HG03439 (cell line): ENCODE data around the gene DNAJC12.
"Not testable (repeated sequence)": the region's sequence is repeated elsewhere in the genome, so short reads cannot be mapped to it uniquely, and the experiment has no call there.

Experiments
- ATAC-seq: cut with Tn5 transposase; IDR thresholded peaks from one replicate; pipeline ENCODE4 v1.9.1; 2021; ENCODE audit warnings: mild to moderate bottlenecking, moderate library complexity; ENCODE audit not compliant: unreplicated experiment

The DNAJC12 gene

DNA sequence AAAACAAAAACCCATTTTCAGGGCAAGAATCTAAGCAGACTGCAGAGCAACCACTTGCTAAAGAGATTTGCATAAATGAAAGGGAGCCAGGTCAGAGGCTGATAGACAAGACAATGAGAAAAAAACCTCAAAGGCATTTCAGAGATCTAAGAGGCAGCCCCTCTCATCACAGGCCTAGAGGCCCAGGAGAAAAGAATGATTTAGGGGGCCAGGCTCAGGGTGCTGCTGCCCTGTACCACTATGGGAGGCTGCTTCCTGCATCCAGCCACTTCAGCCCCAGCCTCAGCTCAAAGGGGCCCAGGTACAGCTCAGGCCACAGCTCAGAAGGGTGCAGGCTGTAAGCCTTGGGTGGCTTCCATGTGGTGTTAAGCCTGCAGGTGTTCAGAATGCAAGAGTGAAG, 3.7 kb upstream of the DNAJC12 start:
- ATAC-seq = no peak

DNA sequence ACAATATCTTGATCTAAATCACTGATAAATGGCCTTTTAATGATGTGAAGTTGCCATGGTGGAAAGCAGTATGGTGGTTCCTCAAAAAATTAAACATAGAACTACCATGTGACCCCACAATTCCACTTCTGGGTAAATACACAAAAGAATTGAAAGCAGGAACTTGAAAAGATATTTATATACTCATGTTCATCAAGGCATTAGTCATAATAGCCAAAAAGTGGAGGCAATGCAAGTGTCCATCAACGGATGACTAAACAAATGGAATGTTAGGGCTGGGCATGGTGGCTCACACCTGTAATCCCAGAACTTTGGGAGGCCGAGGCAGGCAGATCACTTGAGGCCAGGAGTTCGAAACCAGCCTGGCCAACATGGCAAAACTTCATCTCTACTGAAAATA, 2.0 kb upstream of the DNAJC12 start:
- no peak for ATAC-seq

DNA sequence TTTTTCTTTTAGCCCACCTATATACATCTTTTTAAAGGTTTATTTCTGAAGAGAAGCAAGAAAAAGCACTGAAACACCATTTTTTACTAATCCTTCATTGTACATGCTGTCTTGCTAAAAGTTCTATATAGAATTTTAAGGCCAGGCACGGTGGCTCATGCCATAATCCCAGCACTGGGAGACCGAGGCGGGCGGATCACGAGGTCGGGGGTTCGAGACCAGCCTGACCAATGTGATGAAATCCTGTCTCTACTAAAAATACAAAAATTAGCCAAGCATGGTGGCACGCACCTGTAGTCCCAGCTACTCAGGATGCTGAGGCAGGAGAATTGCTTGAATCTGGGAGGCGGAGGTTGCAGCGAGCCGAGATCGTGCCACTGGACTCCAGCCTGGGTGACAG, 1.5 kb upstream of the DNAJC12 start:
- not testable (repeated sequence) for ATAC-seq

DNA sequence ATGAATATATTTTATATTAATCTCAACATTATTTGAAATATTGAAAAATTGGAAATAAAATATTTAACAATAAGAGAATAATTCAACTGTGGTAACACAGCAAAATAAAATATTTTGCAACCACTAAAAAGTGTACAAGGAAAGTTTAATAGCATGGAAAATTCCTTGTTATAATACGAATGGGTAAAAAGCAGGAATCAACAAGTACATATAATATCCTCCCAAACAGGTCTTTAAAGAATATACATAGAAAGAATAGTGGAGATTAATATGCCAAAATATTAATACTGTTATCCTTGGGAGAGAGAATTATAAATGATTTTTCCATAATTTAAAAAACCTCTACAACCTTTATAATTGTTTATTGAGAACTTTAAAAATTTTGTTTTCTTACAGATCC, 1.0 kb downstream of the DNAJC12 start:
- no peak for ATAC-seq

DNA sequence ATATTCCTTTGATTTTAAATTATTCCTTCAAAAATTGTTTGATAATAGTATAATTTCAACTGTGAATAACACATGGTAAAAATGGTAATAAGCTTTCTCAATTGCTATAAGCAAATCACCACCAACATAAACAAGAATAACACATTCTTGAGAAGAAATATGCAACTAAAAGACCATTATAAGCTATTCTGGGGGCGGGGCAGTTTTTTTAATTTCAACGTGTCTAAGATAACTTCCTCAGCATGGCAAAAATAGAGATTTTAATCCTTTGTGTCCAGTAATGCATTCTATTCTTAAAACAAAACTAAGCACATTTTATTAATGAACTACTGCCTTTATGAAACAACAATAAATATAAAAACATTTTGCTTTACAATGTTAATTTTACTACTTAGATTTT, 1.5 kb downstream of the DNAJC12 start:
- ATAC-seq = no peak

DNA sequence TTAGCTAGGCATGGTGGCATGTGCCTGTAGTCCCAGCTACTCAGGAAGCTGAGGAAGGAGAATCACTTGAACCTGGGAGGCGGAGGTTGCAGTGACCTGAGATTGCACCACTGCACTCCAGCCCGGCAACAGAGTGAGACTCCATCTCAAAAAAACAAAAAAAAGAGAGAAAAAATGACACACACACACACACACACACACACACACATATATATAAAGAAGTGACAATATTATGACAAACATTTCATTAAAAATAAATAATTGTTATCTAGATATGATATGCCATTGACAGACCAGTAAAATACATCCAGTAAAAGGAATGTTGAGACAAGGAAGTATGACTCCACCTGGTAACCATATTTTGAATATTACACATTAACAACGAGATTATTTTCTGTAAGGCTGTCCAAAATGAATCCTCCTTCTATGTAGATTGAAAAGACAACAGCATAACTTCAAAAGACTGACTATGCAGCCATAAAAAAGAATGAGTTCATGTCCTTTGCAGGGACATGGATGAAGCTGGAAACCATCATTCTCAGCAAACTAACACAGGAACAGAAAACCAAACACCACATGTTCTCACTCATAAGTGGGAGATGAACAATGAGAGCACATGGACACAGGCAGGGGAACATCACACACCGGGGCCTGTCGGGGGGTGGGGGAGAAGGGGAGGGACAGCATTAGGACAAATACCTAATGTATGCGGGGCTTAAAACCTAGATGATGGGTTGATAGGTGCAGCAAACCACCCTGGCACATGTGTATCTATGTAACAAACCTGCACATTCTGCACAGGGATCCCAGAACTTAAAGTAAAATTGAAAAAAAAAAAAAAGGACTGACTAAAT, 2.2 kb downstream of the DNAJC12 start:
- ATAC-seq = not testable (repeated sequence)

DNA sequence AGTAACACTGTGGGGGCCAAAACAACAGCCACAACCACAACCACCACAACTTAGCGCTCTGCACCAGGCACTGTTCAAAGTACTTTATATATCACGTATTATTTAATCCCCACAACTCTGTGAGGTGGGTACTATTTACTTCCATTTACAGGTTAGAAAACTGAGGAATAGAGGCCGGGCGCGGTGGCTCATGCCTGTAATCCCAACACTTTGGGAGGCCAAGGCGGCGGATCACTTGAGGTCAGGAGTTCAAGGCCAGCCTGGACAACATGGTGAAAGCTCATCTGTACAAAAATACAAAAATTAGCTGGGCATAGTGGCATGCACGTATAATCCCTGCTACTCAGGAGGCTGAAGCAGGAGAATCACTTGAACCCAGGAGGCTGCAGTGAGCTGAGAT, 3.6 kb downstream of the DNAJC12 start:
- no peak for ATAC-seq

DNA sequence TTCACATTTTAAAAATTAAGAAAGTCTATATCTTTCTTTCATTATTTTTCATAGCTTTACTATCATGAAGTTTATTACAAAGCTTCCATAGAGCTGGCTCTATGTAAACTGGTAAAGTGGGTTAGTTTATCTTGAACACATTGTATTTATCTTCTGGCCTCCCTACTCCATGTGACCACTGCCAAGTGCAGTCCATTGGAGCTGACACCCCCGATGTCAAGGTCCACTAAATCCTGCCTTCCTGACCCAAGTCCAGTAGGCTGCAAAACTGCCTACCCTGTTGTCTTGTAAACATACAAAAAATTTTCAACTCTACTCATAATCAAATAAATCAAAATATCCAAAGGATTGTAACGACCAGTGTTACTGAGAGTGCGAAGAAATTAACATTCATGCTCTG, 10.2 kb downstream of the DNAJC12 start:
- ATAC-seq = no peak

DNA sequence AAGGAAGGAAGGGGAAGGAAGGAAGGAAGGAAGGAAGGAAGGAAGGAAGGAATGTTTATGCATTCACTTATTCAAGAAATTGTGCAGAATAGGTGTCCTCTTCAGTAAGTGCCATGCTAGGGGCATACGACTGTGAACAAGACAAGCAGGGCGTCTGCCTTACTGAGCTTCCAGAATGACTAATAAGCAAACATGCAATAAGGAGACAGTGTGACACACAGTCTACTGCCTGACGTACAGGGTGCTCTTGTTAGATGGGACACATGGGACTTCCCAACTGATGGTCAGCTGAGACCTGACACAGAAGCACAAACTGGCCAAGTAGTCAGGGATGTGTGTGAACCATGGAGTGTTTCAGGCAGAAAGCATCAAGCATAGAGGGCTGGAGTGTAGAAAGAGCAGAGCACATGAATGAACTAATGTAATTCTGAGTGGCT, 18.2 kb downstream of the DNAJC12 start:
- ATAC-seq = peak; percentile 76

DNA sequence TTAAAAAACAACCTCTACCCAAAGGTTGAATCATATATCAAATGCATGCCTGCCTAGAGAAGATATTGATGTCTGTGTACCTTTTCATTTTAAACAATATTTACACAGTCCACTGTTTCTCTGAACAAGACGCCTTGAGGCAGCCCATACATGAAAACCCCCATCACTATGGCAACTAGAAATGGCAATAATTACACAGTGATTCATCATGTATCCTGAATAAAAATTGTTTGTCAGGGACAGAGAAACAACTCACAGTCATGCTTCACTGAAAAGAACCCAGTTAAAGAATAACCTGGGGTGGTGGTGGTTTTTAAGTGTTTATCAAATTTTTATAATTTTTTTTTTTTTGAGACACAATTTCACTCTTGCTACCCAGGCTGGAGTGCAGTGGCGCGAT, 19.7 kb downstream of the DNAJC12 start:
- no peak for ATAC-seq

DNA sequence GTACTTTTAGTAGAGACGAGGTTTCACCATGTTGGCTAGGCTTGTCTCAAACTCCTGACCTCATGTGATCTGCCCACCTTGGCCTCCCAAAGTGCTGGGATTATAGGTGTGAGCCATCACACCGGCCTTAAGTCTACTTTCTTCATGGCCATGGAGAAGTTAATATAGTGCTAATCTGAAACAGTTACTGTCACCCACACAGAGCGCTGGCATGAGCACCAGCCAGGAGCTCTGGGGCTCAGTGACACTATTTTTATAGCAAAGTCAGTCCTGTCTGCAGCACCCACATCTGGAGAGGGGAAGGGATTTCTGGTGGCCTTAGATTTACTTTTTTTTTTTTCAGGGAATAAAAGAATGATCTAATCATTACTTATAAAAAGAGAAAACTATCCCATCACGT, 21.3 kb downstream of the DNAJC12 start:
- no peak for ATAC-seq

DNA sequence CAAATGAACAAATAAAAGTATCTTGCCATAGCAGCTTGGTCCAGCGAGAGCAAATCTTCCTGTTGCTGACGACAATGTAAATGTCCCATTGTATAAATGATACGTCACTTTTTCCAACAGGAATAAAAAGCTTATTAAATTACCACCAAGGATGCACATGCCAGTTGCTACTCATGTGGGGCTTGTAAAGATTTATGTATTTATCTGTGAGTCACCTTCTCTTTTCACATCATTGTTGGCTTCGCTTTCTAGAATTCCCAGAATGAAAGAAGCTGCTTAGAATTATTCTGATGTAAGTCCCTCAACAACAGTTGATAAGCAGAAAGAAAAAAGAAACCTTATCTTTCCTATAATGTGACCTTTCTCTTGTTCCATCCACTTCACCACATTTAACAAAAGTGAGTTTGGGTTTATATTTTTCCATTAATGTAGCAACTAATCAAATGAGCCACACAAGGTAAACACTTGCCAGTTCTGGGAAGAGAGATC, 22.4 kb downstream of the DNAJC12 start:
- ATAC-seq = no peak

DNA sequence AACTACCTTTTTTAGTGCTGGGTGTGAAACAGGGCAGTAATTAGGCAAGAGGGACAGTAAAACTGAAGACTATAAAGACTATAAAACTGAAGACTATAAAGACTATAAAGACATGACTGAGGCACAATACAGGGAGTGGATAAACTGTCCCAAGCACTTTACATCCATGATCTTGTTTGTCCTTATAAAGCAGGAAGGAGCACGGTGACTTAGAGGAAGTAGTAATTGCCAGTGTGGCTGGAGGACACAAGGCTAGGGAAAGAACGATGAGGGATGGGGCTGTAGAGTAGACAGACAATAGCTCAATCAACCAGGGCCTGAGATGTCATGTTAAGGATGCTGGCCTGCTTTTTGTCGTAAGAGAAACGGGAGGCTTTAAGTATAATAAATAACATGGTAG, 26.0 kb downstream of the DNAJC12 start:
- ATAC-seq = no peak

DNA sequence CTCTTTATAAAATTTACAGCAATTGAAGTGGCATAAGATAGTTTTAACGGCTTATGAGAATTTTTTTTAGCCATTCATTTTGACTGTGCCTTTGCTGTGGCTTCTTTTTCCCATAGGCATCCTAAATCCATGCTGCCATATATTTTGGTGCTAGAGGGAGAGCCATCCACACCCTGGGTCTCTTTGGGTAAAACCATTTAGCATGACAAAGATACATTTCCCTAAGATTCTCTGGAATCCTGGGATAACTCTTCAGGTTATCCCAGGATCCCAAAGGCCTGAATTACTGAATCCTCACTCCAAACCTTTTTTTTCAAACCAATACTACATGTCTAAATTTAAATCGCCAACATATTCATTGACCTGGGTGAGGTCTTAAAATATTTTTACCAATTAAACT, 28.9 kb downstream of the DNAJC12 start:
- ATAC-seq = no peak

DNA sequence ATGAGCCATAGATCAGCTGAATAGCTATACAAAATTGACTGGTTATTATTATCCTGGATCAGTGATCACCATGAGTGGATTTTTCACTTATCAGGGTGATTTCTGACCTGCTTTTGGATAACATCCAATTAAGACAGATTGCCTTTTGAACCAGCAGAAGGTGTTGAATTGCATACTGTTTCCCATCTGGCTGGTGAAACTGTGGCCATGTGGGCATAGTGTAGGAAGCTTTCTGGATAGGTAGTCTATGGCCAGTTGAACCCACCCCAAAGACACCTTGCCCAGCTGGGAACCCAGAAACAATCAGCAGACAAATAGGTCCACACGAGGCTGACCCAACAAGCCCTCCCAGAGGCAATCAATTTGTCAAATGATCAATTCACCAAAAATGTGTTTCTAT, 29.3 kb downstream of the DNAJC12 start:
- no peak for ATAC-seq

DNA sequence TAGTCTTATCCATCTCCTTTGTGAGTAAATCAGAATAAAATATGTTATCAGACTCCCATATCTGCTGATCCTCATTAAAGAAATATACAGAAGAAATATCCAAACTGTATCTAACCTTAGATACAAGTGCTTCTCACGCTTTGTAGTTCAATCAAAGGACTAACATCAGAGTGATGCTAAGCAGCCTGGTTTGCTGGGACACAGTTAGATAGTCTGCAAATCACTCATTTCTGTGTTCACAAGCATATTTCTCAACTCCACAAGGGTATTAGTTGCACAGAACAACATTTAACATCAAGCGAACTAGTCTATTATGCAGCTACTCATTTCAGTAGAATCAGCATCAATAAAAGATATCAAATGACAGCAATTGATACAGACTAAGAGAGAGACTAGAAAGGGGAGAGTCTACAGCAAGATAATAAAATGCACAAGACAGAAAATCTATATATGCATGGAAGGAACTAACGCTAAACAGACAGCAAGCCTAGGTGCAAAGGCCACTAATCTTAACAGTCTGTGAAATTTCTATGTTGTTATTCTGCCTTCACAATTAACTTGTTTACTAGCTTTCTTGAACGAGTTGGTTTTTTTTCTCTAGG, 30.0 kb downstream of the DNAJC12 start:
- no peak for ATAC-seq

DNA sequence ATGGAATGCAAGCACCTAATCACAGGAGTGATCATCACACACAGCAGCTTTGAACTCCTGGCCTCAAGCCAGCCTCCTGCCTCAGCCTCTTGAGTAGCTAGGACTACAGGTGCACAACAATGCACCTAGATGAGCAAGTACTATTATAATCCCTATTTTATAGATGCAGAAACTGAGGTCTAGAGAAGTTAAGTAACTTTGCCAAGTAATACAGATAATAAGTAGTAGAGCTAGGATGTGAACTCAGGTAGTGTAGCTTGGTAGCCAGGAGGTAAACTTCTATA, 33.7 kb downstream of the DNAJC12 start:
- ATAC-seq = no peak

DNA sequence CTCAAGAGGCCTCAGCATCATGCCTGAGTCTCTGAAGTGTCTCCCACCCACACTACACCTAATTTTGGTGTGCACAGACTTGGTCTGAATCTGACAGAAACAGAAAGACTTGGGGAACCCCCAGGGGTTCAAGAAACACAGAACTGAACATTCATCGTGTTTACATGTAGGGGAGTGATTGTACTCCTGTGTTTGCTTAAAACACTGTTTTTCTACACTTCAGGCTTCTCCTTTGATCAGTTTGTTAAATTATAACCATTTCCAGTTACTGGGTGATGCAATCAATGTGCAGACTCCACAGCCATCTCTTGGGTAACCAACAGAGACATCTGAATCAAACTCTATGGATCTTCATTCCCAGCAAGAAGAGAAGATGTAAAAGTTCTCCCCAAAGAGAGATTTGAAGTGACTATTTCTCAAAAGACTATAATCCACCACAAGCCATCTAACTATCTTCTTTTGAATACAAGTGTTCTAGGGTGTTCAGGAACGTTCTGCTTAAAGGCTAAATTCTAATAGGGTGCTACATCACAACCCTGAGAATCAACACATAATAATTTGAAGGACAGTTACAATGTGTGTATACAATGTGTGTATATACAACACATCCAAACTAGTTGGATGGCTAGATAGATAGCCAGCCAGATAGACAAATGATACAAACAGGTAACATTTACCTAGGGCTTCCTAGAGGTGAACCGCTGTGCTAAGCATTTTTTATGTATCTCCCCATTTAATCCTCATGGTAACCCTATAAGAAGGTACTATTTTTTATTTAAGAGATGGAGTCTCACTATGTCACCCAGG, 34.2 kb downstream of the DNAJC12 start:
- peak; percentile 64 for ATAC-seq

DNA sequence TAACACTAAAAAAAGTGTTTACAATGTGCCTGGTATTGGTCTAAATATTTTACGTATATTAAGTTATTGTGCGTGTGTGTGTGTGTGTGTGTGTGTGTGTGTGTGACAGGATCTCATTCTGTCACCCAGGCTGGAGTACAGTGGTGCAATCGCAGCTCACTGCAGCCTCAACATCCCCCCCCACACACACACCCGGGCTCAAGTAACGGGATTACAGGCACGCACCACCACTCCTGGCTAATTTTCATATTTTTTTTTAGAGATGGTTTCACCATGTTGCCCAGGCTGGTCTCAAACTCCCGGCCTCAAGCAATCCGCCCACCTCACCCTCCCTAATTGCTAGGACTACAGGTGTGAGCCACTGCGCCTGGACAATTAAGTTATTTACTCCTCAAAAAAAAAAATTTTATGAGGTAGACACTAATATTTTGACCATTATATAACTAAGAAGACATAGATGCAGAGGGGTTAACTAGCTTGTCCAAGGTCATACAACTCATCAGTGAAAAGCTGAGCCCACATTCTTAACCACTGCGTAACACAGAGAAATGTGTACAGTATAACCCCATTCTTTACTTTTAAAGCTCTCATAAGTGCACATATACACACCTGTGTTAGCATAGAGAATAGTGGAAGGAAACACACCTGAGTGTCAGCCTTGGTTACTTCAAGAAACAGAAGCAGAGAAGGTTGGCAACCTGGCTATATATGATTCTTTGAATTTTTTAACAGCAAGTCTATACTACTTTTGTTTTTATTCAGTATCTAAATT, 35.0 kb downstream of the DNAJC12 start:
- peak; percentile 17 for ATAC-seq

DNA sequence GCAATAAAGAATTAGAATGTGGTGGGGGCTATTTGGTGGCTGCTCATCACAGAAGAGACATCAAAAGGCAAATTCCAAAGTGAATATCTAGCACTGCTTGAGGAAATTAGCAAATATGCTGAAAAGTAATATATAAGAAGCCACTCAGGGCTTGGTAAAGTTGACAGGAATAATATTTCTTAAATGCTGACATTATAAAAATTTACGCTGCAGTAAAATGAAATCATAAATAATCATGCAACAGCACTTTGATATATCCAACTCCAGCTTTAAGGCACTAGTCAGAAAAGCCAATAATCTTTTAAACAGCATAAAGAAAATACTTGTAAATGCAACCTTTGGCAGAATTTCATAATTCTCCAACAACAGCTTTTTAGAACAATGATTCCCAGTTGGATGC, 36.9 kb downstream of the DNAJC12 start:
- ATAC-seq = no peak

DNA sequence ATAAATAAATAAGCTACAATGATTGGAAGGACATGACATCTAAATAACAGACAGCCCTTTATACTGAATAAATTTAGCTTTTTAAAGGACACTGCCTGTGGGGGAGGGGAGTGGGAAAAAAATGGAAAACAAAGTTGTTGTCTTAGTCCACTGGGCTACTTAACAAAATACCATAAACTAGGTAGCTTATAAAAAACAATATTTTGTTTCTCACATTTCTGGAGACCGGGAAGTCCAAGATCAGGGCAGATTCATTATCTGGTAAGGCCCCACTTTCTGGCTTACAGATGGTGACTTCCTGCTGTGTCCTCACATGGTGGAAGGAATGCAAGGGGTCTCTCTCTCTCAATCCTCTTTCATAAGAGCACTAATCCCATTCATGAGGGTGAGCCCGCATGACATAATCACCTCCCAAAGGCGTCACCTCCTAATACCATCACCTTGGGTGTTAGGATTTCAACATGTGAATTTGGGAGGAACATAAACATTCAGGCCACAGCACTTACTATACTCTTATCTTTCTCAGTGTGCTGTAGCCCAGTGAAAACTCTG, 43.0 kb downstream of the DNAJC12 start:
- ATAC-seq = no peak
